ENCODE measurements around the gene RPRD1B. TPM values are rescaled to one million over a fixed set of nuclear protein-coding genes. Genes with fewer than 3 reads are reported as not detected.
"Not testable (repeated sequence)": the region's sequence is repeated elsewhere in the genome, so short reads cannot be mapped to it uniquely, and the experiment has no call there.

Gene RPRD1B
- polyA plus RNA-seq, 1 experiment = 21.0 TPM

DNA sequence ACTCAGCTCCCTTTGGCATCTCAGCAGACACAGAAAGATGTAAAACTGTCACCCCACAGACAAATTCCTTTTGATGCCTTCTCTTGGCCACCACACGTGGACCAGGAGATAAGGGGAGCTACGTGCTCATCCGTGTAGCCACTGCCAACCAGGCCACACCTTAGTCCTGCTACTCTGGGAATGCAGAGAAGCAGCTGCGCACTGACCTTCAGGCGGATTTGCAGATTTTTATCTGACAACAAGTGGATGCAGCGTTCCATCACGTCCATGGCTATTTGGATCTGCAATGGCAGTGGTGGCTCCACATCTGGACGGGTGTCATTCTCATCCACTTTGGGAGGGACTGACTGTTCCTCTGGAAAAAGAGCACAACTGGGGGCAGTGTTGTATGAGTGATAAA lies 31.1 kb upstream of the RPRD1B start:
- no peak for TF ChIP-seq CTCF (IDR thresholded peaks at IDR 0.05; ENCODE audit: insufficient read depth, low read depth, low read length)
- ChIA-PET CTCF (interaction anchor here (0.6 to 0.9 kb wide), 2 partner anchors 223 to 438 kb away, joined by 3 to 4 read pairs; no protein-coding TSS in a partner anchor), POLR2A (no interaction called here)
- DNase-seq (ENCODE audit: low read depth) = no peak
- Histone ChIP-seq H3K36me3 (ENCODE audit: control insufficient read depth, insufficient read depth, low read length) (peaks cover 8% of the 10 kb centered on the region), H3K27me3 (ENCODE audit: control insufficient read depth, insufficient read depth, low read length) (no peaks in the 10 kb centered on the region), H3K4me3 (ENCODE audit: low read depth, low read length) (no peak overlapping the region)

- no peak for TF ChIP-seq CTCF (IDR thresholded peaks at IDR 0.05; ENCODE audit: insufficient read depth, low read depth, low read length)
- no peak for DNase-seq (ENCODE audit: low read depth)
- Histone ChIP-seq H3K4me3 (ENCODE audit: low read depth, low read length) (no peak overlapping the region), H3K27me3 (ENCODE audit: control insufficient read depth, insufficient read depth, low read length) (no peaks in the 10 kb centered on the region), H3K36me3 (ENCODE audit: control insufficient read depth, insufficient read depth, low read length) (peaks cover 5% of the 10 kb centered on the region)
- POLR2A ChIA-PET = no interaction called here
- CTCF ChIA-PET = interaction anchor here (0.6 to 1.7 kb wide), 2 partner anchors 213 to 440 kb away, joined by 3 to 8 read pairs; no protein-coding TSS in a partner anchor
Observed at GRCh38 chr20:38004416-38004815, 29.1 kb upstream of the RPRD1B start.

DNA sequence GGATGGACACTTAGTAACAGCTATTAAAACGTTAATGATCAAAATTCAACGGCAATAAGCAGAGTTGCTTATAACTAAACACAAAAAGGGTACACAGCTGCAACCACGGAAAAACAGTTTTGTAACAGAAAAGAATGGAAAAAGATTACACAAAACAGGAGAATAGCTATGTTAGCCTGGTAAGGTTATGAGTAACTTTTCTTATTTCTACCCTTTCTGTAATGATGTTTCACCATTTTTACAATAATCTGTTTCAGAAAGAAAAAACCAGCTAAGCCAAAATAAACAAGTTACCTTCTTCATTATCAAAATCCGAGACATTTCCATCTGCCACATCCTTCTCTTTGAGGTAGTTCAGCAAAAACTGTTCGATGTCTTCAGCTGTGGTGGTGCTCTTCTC lies 27.6 kb upstream of the RPRD1B start:
- H3K27me3 ChIP-seq (ENCODE audit: control insufficient read depth, insufficient read depth, low read length) = no peaks in the 10 kb centered on the region
- no peak overlapping the region for H3K4me3 ChIP-seq (ENCODE audit: low read depth, low read length)
- ChIA-PET CTCF (interaction anchor here (0.7 to 1.7 kb wide), 5 partner anchors 9 to 441 kb away, joined by 3 to 8 read pairs (median 4); no protein-coding TSS in a partner anchor), POLR2A (no interaction called here)
- DNase-seq (ENCODE audit: low read depth) = no peak
- peaks cover 2% of the 10 kb centered on the region for H3K36me3 ChIP-seq (ENCODE audit: control insufficient read depth, insufficient read depth, low read length)
- TF ChIP-seq CTCF (IDR thresholded peaks at IDR 0.05; ENCODE audit: insufficient read depth, low read depth, low read length) = no peak

DNA sequence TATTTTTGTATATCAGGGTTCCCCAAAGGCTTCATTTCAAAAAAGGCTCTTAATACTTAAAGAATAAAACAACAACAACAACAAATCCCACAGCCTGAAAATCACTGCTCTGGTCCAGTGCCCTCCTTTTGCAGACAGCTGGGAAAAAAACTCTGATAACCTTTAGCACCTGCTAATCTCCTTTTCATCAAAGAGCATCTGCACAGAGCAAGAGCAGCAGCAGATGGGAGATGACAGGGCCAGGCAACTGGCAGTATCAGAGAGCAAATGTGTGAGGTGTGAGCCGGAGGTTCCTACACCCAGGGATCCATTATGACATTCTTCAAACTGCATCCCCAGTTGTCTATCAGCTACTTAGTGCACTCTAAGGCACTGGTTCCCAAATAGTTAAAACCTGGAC lies 26.0 kb upstream of the RPRD1B start:
- TF ChIP-seq CTCF (IDR thresholded peaks at IDR 0.05; ENCODE audit: insufficient read depth, low read depth, low read length) = no peak
- CTCF ChIA-PET = interaction anchor here (0.9 to 1.8 kb wide), 2 partner anchors 13 to 444 kb away, joined by 3 to 6 read pairs; no protein-coding TSS in a partner anchor
- POLR2A ChIA-PET = no interaction called here
- peaks cover 6% of the 10 kb centered on the region for H3K36me3 ChIP-seq (ENCODE audit: control insufficient read depth, insufficient read depth, low read length)
- H3K27me3 ChIP-seq (ENCODE audit: control insufficient read depth, insufficient read depth, low read length) = no peaks in the 10 kb centered on the region
- H3K4me3 ChIP-seq (ENCODE audit: low read depth, low read length) = no peak overlapping the region
- no peak for DNase-seq (ENCODE audit: low read depth)

DNA sequence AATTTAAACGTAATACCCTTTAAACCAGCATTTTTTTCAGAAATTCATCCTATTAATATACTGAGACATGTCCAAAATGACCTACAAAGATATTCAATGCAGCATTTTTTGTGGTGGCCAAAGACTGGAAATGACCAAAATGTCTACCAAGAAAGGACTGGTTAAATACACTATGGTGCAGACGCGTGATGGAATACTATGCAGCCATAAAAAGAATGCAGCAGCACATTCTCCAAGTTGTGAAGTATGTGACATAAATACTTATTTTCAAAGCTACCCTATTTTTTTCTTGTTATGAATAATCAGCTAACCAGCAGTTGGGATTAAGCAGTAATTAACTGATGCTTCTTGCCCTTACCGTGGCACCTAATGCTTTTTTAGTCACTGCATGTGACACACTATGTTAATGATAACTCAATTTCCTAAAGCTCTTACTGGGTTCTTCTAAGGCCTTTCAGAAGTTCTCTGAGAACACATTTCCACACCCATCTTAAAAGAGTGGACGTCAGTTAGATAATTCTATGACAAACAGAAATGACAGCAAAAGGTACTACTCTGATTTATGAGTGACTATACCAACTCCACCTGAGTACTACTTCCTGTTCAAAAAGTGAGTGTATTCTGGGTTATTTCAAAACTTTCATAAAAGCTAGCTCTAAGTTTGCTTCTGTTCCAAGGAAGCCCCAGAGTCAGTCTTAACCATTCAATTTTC lies 25.2 kb upstream of the RPRD1B start:
- CTCF ChIA-PET = interaction anchor here (1.3 to 1.8 kb wide), 2 partner anchors 312 to 444 kb away, joined by 4 to 6 read pairs; no protein-coding TSS in a partner anchor

DNA sequence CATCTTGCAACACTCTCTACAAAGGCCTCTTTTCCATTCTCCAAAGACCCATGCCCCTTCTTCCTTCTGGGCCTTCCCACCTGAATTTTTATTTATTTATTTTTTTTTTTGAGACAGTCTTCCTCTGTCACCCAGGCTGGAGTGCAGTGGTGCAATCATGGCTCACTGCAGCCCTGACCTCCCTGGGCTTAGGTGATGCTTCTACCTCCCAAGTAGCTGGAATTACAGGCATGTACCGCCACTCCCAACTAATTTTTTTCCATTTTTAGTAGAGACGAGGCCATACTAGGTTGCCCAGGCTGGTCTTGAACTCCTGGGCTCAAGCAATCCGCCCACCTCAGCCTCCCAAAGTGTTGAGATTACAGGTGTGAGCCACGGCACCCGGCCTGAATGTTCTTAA lies 24.1 kb upstream of the RPRD1B start:
- H3K36me3 ChIP-seq (ENCODE audit: control insufficient read depth, insufficient read depth, low read length) = peaks cover 12% of the 10 kb centered on the region
- DNase-seq (ENCODE audit: low read depth); H3K4me3 ChIP-seq (ENCODE audit: low read depth, low read length); H3K27me3 ChIP-seq (ENCODE audit: control insufficient read depth, insufficient read depth, low read length); POLR2A ChIA-PET: not testable (repeated sequence)
- CTCF ChIA-PET = interaction anchor here (1.3 kb wide), 1 partner anchor 311 kb away, joined by 4 read pairs; no protein-coding TSS in a partner anchor

More for the DNA sequence above, 25.2 kb upstream of the RPRD1B start:
- no peaks in the 10 kb centered on the region for H3K27me3 ChIP-seq (ENCODE audit: control insufficient read depth, insufficient read depth, low read length)
- DNase-seq (ENCODE audit: low read depth) = no peak
- POLR2A ChIA-PET = no interaction called here
- TF ChIP-seq CTCF (IDR thresholded peaks at IDR 0.05; ENCODE audit: insufficient read depth, low read depth, low read length) = no peak
- no peak overlapping the region for H3K4me3 ChIP-seq (ENCODE audit: low read depth, low read length)
- H3K36me3 ChIP-seq (ENCODE audit: control insufficient read depth, insufficient read depth, low read length) = peaks cover 8% of the 10 kb centered on the region

Measured in BJ (cell line).